GM19351 (cell line): ENCODE results near the gene FCER1G.

ENCODE experiments used
- ATAC-seq: cut with Tn5 transposase; IDR thresholded peaks from one replicate; pipeline ENCODE4 v1.9.1; 2021; ENCODE audit warnings: mild to moderate bottlenecking, moderate library complexity; ENCODE audit not compliant: unreplicated experiment

Gene FCER1G

DNA sequence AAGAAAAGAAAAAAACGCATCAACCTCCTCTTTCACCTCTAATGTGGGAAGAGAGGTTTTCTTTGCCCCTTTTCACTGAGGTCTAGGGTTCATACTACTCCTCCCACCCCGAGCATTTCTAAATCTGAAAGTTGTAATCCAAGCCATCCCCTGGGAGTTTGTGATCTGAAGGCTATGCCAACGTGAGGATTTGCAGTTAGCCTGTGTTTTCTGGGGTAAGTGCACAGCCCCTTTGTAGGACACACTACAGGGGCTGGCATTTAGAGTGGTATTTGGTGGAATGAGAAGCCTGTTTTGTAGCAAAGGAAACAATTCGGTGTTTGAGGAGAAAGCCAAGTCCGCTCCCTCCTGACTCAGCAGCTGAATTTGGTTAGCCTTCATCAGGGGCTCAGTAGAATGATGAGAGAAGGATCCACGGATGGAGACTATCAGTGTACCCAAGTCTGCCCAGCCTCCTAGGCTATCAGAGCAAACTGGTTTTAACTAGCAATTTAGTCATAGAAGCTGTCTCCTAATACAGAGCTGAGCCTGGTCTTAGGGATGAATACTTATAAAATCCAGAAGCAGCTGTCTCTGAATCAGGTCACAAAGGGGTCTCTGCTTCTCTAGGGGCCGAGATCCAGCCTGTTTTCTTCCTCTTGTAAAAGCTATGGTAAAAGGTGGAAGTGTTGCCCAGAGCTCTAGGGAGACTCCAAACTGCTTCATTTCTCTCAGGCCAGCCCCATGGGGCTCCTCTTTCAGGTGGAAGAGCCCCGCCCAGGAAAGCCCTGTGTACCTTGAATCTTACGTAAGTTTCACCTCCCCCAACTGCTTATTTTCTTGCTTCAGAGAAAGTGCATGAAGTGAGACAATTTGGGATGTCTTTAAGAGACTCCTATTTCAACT, 45.5 kb downstream of the FCER1G start:
- ATAC-seq: no peak

- ATAC-seq: no peak
Observed at GRCh38 chr1:161261261-161262235, 46.5 kb downstream of the FCER1G start.

DNA sequence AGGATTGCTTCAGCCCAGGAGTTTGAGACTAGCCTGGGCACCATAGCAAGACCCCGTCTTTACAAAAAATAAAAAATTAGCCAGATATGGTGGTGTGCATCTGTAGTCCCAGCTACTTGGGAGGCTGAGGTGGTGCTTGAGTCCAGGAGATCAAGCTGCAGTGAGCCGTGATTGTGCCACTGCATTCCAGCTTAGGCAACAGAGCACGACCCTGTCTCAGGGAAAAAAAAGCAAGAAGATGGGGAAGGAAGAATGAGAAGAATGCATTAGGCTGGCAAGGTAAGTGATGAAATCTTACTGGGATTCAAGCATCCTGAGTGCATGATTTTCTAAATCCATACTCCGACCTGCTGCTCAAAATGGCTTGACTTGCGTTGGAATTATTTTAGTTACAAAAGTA, 50.2 kb downstream of the FCER1G start:
- no peak for ATAC-seq

DNA sequence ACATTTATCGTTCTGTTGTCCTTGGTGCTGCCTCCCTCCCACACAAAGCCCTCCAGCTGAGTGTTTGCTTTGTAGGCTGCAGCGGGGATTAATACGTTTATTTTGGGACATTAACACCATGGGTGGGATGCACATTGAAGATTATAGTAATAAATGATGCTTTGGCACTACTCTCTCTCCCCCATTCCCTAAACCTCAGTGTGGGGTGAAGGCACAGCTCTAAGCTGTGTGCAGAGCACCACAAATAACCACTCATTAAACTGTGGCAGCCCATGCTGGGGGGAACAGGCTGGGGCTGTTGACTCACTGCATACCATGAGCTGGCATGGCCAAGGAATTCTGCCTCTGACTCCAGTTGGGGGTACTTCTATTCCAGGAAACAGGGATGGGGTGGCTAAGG, 51.1 kb downstream of the FCER1G start:
- no peak for ATAC-seq

DNA sequence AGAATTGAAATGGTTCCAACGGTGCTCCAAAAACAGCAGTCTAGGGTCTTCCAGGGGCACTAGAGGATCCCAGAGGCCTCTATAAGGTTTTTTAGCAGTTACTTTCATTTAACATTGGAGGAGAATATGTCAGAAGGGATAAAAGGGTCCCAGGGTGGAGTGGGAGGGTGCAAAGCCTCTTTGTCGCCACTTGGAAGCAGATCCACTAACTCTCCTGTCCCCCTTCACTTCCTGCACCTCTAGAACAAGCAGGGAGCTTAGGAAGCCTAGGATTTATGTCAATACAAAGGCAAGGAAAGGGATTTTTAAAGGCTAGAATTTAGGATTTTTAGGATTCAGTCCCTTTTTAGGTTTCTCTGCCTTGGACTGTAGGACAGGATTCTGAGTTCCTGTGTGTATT, 51.7 kb downstream of the FCER1G start:
- no peak for ATAC-seq

GRCh38 chr1:161267321-161267720, 52.2 kb downstream of the FCER1G start:
- ATAC-seq: no peak
